Measurements from ENCODE around the gene NID1. TPM values are rescaled to one million over a fixed set of nuclear protein-coding genes. Genes with fewer than 3 reads are reported as not detected.

NID1 gene
- total RNA-seq, 1 donor from 2014 or later: 45.0 TPM

- H3K4me1 Mint-ChIP-seq: peaks cover 5% of the 10 kb centered on the region
- no peak for TF ChIP-seq CTCF (IDR thresholded peaks at IDR 0.05; ENCODE audit: unreplicated experiment)
- no peaks in the 10 kb centered on the region for H3K27me3 Mint-ChIP-seq (ENCODE audit: low read depth)
- DNase-seq (ENCODE audit: low spot score in 2 of 2, unreplicated experiment in 2 of 2): no peak
- peaks cover 17% of the 10 kb centered on the region for H3K9me3 Mint-ChIP-seq
- H3K36me3 Mint-ChIP-seq: peaks cover 20% of the 10 kb centered on the region
- H3K4me3 Mint-ChIP-seq: no peak overlapping the region
- peak overlapping the region; percentile 66 for H3K27ac Mint-ChIP-seq
These were observed 80.7 kb downstream of the NID1 start for GRCh38 chr1:235984041-235984825.

GRCh38 chr1:235980976-235981375, 83.9 kb downstream of the NID1 start:
- Mint-ChIP-seq H3K9me3 (peaks cover 3% of the 10 kb centered on the region), H3K27me3 (ENCODE audit: low read depth) (no peaks in the 10 kb centered on the region), H3K36me3 (peaks cover 10% of the 10 kb centered on the region), H3K4me3 (no peak overlapping the region), H3K27ac (no peak overlapping the region), H3K4me1 (peaks cover 5% of the 10 kb centered on the region)
- no peak for TF ChIP-seq CTCF (IDR thresholded peaks at IDR 0.05; ENCODE audit: unreplicated experiment)
- DNase-seq (ENCODE audit: low spot score in 2 of 2, unreplicated experiment in 2 of 2): no peak

- no peaks in the 10 kb centered on the region for H3K27me3 Mint-ChIP-seq (ENCODE audit: low read depth)
- no peak overlapping the region for H3K4me3 Mint-ChIP-seq
- no peak for DNase-seq (ENCODE audit: low spot score in 2 of 2, unreplicated experiment in 2 of 2)
- H3K9me3 Mint-ChIP-seq: peaks cover 3% of the 10 kb centered on the region
- H3K36me3 Mint-ChIP-seq: peaks cover 10% of the 10 kb centered on the region
- H3K27ac Mint-ChIP-seq: no peak overlapping the region
- peaks cover 5% of the 10 kb centered on the region for H3K4me1 Mint-ChIP-seq
- no peak for TF ChIP-seq CTCF (IDR thresholded peaks at IDR 0.05; ENCODE audit: unreplicated experiment)
These were observed 85.1 kb downstream of the NID1 start for GRCh38 chr1:235979716-235980333.

GRCh38 chr1:235979176-235979575, 85.7 kb downstream of the NID1 start:
- no peak overlapping the region for H3K4me3 Mint-ChIP-seq
- peaks cover 10% of the 10 kb centered on the region for H3K36me3 Mint-ChIP-seq
- peaks cover 3% of the 10 kb centered on the region for H3K4me1 Mint-ChIP-seq
- no peak for DNase-seq (ENCODE audit: low spot score in 2 of 2, unreplicated experiment in 2 of 2)
- H3K27ac Mint-ChIP-seq: no peak overlapping the region
- H3K27me3 Mint-ChIP-seq (ENCODE audit: low read depth): no peaks in the 10 kb centered on the region
- TF ChIP-seq CTCF (IDR thresholded peaks at IDR 0.05; ENCODE audit: unreplicated experiment): no peak
- H3K9me3 Mint-ChIP-seq: peaks cover 3% of the 10 kb centered on the region

- H3K4me1 Mint-ChIP-seq: peaks cover 7% of the 10 kb centered on the region
- H3K4me3 Mint-ChIP-seq: no peak overlapping the region
- no peak for TF ChIP-seq CTCF (IDR thresholded peaks at IDR 0.05; ENCODE audit: unreplicated experiment)
- no peak for DNase-seq (ENCODE audit: low spot score in 2 of 2, unreplicated experiment in 2 of 2)
- peaks cover 10% of the 10 kb centered on the region for H3K36me3 Mint-ChIP-seq
- H3K9me3 Mint-ChIP-seq: peaks cover 3% of the 10 kb centered on the region
- H3K27me3 Mint-ChIP-seq (ENCODE audit: low read depth): no peaks in the 10 kb centered on the region
- H3K27ac Mint-ChIP-seq: no peak overlapping the region
These were observed 88.4 kb downstream of the NID1 start for GRCh38 chr1:235976490-235976889.

All from mesothelial cell of epicardium (in vitro differentiated cells).